Trophoblast cell (in vitro differentiated cells and primary cell): Measurements from ENCODE around the gene ZIC2.

ENCODE experiments used
- DNase-seq, 2 donors: peaks; one replicate each; pipeline ENCODE4 v3.0.0-alpha.2; 2016
- H2AFZ ChIP-seq: 2 replicates; pipeline ENCODE4 v1.6.1; 2013; ENCODE audit warnings: low read length, moderate library complexity, mild to moderate bottlenecking; ENCODE audit not compliant: insufficient read depth, poor library complexity
- H2AK5ac ChIP-seq: 2 replicates; pipeline ENCODE4 v1.6.1; 2013; ENCODE audit warnings: mild to moderate bottlenecking, low read length
- H2BK120ac ChIP-seq: 2 replicates; pipeline ENCODE4 v1.6.1; 2013; ENCODE audit warnings: low read length, mild to moderate bottlenecking, moderate library complexity; ENCODE audit not compliant: insufficient read depth, poor library complexity
- H2BK12ac ChIP-seq: 2 replicates; pipeline ENCODE4 v1.6.1; 2013; ENCODE audit warnings: mild to moderate bottlenecking, low read length, moderate library complexity
- H2BK5ac ChIP-seq: 2 replicates; pipeline ENCODE4 v1.6.1; 2013; ENCODE audit warnings: low read length, low read depth, moderate library complexity, mild to moderate bottlenecking; ENCODE audit not compliant: poor library complexity
- H3K14ac ChIP-seq: 2 replicates; pipeline ENCODE4 v1.6.1; 2013; ENCODE audit warnings: mild to moderate bottlenecking, low read length
- H3K18ac ChIP-seq: 2 replicates; pipeline ENCODE4 v1.6.1; 2013; ENCODE audit warnings: mild to moderate bottlenecking, low read length
- H3K23ac ChIP-seq: 2 replicates; pipeline ENCODE4 v1.6.1; 2013; ENCODE audit warnings: low read length
- H3K27ac ChIP-seq: 2 replicates; pipeline ENCODE4 v1.5.1; 2013; ENCODE audit warnings: low read depth, mild to moderate bottlenecking, inconsistent platforms, low read length, moderate library complexity
- H3K27me3 ChIP-seq: 2 replicates; pipeline ENCODE4 v1.6.1; 2013; ENCODE audit warnings: inconsistent platforms, mild to moderate bottlenecking, low read length, moderate library complexity; ENCODE audit not compliant: insufficient read depth
- H3K36me3 ChIP-seq, 2 experiments: 1 replicate in 1 of 2; 2 replicates in 1 of 2; pipeline ENCODE4 v1.6.1; 2013; ENCODE audit warnings: low read length in 2 of 2, mild to moderate bottlenecking in 2 of 2, moderate library complexity in 1 of 2; ENCODE audit not compliant: insufficient read depth in 2 of 2, control insufficient read depth in 1 of 2
- H3K4ac ChIP-seq: 2 replicates; pipeline ENCODE4 v1.6.1; 2013; ENCODE audit warnings: low read depth, mild to moderate bottlenecking, low read length, moderate library complexity
- H3K4me1 ChIP-seq, 2 experiments: 1 replicate in 1 of 2; 2 replicates in 1 of 2; pipeline ENCODE4 v1.6.1; 2013; ENCODE audit warnings: low read length in 2 of 2, mild to moderate bottlenecking in 2 of 2, moderate library complexity in 1 of 2; ENCODE audit not compliant: insufficient read depth in 2 of 2, control insufficient read depth in 1 of 2
- H3K4me2 ChIP-seq: 2 replicates; pipeline ENCODE4 v1.6.1; 2013; ENCODE audit warnings: inconsistent platforms, mild to moderate bottlenecking, low read length, moderate library complexity
- H3K4me3 ChIP-seq: 2 replicates; pipeline ENCODE4 v1.5.1; 2013; ENCODE audit warnings: mild to moderate bottlenecking, low read depth, low read length, inconsistent platforms
- H3K79me1 ChIP-seq: one replicate; pipeline ENCODE4 v1.6.1; 2013; ENCODE audit warnings: low read length
- H3K79me2 ChIP-seq: 2 replicates; pipeline ENCODE4 v1.6.1; 2013; ENCODE audit warnings: low read length, mild to moderate bottlenecking; ENCODE audit not compliant: control insufficient read depth, insufficient read depth, poor library complexity
- H3K9ac ChIP-seq: 2 replicates; pipeline ENCODE4 v1.6.1; 2013; ENCODE audit warnings: mild to moderate bottlenecking, low read length
- H3K9me3 ChIP-seq: 2 replicates; pipeline ENCODE4 v1.6.1; 2013; ENCODE audit warnings: low read depth, mild to moderate bottlenecking, control low read depth, inconsistent platforms, low read length; ENCODE audit not compliant: insufficient read depth
- H4K12ac ChIP-seq: 2 replicates; pipeline ENCODE4 v1.6.1; 2013; ENCODE audit warnings: low read depth, mild to moderate bottlenecking, low read length, moderate library complexity
- H4K8ac ChIP-seq: 2 replicates; pipeline ENCODE4 v1.6.1; 2013; ENCODE audit warnings: low read depth, mild to moderate bottlenecking, low read length, moderate library complexity
- H4K91ac ChIP-seq: one replicate; pipeline ENCODE4 v1.6.1; 2013; ENCODE audit warnings: low read depth, mild to moderate bottlenecking, low read length, moderate library complexity
- WGBS: extraction: QIAGEN DNeasy Blood & Tissue Kit; methylation state at CpG from one replicate; pipeline ENCODE4 v1.1.7; 2013; ENCODE audit warnings: missing lambda C conversion rate; ENCODE audit not compliant: insufficient read length, insufficient coverage; ENCODE audit errors: extremely low coverage; 5-methylcytosine and 5-hydroxymethylcytosine counted together

ZIC2 gene

GRCh38 chr13:99976575-99976974 is 5.0 kb upstream of the ZIC2 start:
- no peak overlapping the region for H4K8ac ChIP-seq
- peaks cover 4 to 14% of the 10 kb centered on the region in 2 experiments for H3K4me1 ChIP-seq
- no CpG with 5 or more reads among the region's 5 CpGs for WGBS

GRCh38 chr13:99977334-99977911 is 4.2 kb upstream of the ZIC2 start:
- Histone ChIP-seq H3K18ac (no peak overlapping the region), H2BK5ac (no peak overlapping the region), H3K79me2 (no peaks in the 10 kb centered on the region), H3K4me3 (no peak overlapping the region), H3K23ac (no peak overlapping the region), H2BK120ac (no peak overlapping the region), H3K4me1 (peaks cover 7 to 21% of the 10 kb centered on the region in 2 experiments), H4K12ac (no peak overlapping the region), H3K79me1 (no peaks in the 10 kb centered on the region), H2AK5ac (no peak overlapping the region), H3K36me3 (no peaks in the 10 kb centered on the region), H4K8ac (no peak overlapping the region), H2AFZ (no peak overlapping the region), H3K27ac (no peak overlapping the region), H3K9ac (no peak overlapping the region), H2BK12ac (no peak overlapping the region), H4K91ac (no peak overlapping the region), H3K4me2 (no peak overlapping the region), H3K9me3 (no peaks in the 10 kb centered on the region), H3K4ac (no peak overlapping the region), H3K14ac (no peak overlapping the region), H3K27me3 (peaks cover 72% of the 10 kb centered on the region)
- no CpG with 5 or more reads among the region's 7 CpGs for WGBS
- DNase-seq: no peak

More at GRCh38 chr13:99976575-99976974, 5.0 kb upstream of the ZIC2 start:
- no peak overlapping the region for H3K27ac ChIP-seq
- H3K27me3 ChIP-seq: peaks cover 72% of the 10 kb centered on the region
- no peak overlapping the region for H3K4me3 ChIP-seq
- H3K4me2 ChIP-seq: no peak overlapping the region
- H2BK5ac ChIP-seq: no peak overlapping the region
- H4K91ac ChIP-seq: no peak overlapping the region
- H3K18ac ChIP-seq: no peak overlapping the region
- H3K4ac ChIP-seq: no peak overlapping the region
- H3K79me2 ChIP-seq: no peaks in the 10 kb centered on the region
- no peak overlapping the region for H2BK12ac ChIP-seq
- no peak overlapping the region for H2AK5ac ChIP-seq
- H3K9me3 ChIP-seq: peaks cover 1% of the 10 kb centered on the region
- no peak for DNase-seq
- H3K23ac ChIP-seq: no peak overlapping the region
- H2BK120ac ChIP-seq: no peak overlapping the region
- no peak overlapping the region for H4K12ac ChIP-seq
- H3K36me3 ChIP-seq: no peaks in the 10 kb centered on the region
- H2AFZ ChIP-seq: no peak overlapping the region
- H3K9ac ChIP-seq: no peak overlapping the region
- H3K14ac ChIP-seq: no peak overlapping the region
- H3K79me1 ChIP-seq: no peaks in the 10 kb centered on the region

- Histone ChIP-seq H2BK12ac (no peak overlapping the region), H3K27ac (no peak overlapping the region), H3K14ac (no peak overlapping the region), H2AK5ac (no peak overlapping the region), H2BK5ac (no peak overlapping the region), H3K4ac (no peak overlapping the region), H3K9me3 (peaks cover 4% of the 10 kb centered on the region), H3K9ac (no peak overlapping the region), H3K79me1 (no peaks in the 10 kb centered on the region), H3K23ac (no peak overlapping the region), H3K36me3 (no peaks in the 10 kb centered on the region), H3K4me3 (no peak overlapping the region), H4K91ac (no peak overlapping the region), H3K79me2 (no peaks in the 10 kb centered on the region), H2AFZ (no peak overlapping the region), H3K27me3 (peaks cover 77% of the 10 kb centered on the region), H2BK120ac (no peak overlapping the region), H3K18ac (no peak overlapping the region), H4K8ac (no peak overlapping the region), H3K4me2 (no peak overlapping the region), H3K4me1 (peaks cover 7 to 21% of the 10 kb centered on the region in 2 experiments), H4K12ac (no peak overlapping the region)
- no CpG with 5 or more reads among the region's 52 CpGs for WGBS
- no peak for DNase-seq
Measured at GRCh38 chr13:99977912-99978798, 3.4 kb upstream of the ZIC2 start.

DNA sequence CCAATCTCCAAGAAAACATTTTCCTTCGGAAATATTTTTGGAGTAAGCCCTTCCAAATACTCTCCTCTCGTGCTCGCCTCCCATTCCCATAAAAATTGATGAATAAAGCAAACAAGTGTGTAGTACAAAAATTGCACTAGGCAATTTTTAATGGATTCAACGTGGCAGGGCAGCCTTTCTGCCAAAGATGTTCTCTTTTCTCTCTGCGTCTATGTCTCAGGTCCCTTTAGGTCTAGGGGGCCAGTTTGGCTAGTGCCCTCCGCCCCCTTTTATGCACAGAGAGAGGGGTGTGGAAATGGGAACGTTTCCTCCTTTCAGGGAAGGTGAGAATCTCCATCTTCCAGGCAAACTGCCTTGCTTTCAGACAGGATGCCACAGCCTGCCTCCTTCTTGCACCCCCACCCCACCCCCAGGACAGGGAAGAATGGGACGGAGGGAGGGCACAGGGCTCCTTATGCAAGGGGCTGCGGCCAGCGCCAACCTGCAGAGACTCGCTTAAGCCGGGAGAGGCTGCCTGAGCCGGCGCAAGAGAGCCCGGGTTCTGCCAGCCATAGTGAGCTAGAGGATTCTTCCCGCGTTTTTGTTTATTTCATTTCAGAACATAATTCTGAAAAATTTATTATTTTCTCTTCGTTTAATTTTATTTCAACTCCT is 2.7 kb upstream of the ZIC2 start:
- no CpG with 5 or more reads among the region's 18 CpGs for WGBS
- Histone ChIP-seq H3K79me2 (no peaks in the 10 kb centered on the region), H3K18ac (no peak overlapping the region), H2AFZ (no peak overlapping the region), H3K9me3 (peaks cover 4% of the 10 kb centered on the region), H3K27ac (no peak overlapping the region), H3K4me2 (no peak overlapping the region), H3K23ac (no peak overlapping the region), H3K4me1 (peaks cover 7 to 21% of the 10 kb centered on the region in 2 experiments), H2AK5ac (no peak overlapping the region), H3K9ac (no peak overlapping the region), H3K14ac (no peak overlapping the region), H3K27me3 (peaks cover 81% of the 10 kb centered on the region), H4K91ac (no peak overlapping the region), H4K8ac (no peak overlapping the region), H3K4ac (no peak overlapping the region), H2BK5ac (no peak overlapping the region), H4K12ac (no peak overlapping the region), H2BK12ac (no peak overlapping the region), H2BK120ac (no peak overlapping the region), H3K4me3 (no peak overlapping the region), H3K79me1 (no peaks in the 10 kb centered on the region), H3K36me3 (no peaks in the 10 kb centered on the region)
- no peak for DNase-seq
